NCI-H2196 (cell line): ENCODE measurements around the gene PRSS12.
"Not testable (repeated sequence)": the region's sequence is repeated elsewhere in the genome, so short reads cannot be mapped to it uniquely, and the experiment has no call there.

Experiments
- DNase-seq: peaks from one replicate; lab custom pipeline; 2025; ENCODE audit not compliant: unreplicated experiment; lab: John Stamatoyannopoulos, UW

Gene PRSS12

DNA sequence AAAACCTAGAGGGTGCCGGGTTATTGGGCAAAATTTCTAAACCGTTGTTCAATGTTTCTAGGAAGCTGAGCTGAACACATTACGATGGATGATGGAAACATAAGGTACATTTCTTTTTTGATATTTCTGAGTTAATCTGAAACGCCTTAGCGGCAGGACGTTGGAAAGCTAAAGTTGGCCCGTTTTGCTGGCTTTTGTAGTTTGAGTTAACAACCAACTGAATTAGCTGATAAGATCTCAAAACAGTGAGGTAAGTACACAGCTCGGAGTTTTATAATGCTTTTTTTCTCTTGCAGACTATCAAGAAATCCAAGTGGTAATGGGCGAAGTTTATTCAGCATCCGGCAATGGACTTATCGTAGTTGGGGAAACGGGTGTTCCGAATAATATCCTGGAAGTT, 73.5 kb downstream of the PRSS12 start:
- no peak for DNase-seq

DNA sequence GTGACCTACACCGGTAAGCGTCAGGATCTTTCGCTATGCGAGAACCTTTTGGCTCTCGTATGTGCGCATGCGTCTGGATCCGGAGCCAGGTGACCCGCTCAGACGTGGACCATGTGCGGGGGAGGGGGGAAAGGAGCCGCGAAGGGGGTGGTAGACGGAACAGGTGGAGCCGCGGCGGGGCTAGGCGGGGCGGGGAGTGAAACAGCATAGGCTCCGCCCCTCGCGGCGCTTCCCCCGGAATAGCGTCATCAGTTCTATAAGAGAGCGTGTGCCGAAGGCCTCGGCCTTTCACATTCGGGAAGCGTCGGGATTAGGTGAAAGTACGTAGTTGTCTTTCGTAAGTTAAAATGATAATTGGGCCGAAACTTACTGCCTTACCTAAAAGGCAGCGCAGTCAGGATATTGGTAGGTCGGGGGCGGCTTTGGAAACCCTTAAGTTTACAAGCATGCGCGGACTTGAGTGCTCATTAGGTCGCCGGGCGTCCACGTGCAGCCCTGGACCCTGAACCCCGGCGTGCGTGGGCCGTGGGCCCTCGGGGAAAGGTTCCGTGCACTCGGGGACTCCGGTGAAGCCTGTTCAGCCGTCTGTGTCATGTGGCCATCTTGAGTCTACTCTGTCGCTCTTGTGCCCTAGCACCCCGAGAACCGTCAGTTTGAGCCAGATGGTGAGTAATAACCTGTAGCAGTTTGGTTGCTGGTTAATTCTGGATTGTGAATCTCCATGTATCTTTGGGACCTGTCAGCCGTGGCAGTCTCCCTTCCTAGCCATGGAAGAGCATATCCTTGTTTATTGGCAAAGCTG, 74.1 kb downstream of the PRSS12 start:
- DNase-seq = peak; percentile 83

DNA sequence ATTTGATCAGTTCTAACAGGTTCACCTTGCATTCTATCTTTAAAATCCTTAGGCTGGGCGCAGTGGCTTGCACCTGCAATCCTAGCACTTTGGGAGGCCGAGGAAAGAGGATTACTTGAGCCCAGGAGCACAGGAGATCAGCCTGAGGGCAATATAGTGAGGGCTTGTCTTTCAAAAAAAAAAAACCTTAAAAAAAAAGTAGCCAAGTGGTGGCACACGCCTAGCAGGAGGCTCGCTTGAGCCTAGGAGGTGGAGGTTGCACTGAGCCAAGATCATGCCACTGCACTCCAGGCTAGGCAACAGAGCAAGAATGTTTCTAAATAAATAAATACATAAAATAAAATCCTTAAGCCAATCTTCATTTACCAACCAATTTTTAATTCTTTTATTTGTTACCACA, 75.6 kb downstream of the PRSS12 start:
- DNase-seq = no peak

DNA sequence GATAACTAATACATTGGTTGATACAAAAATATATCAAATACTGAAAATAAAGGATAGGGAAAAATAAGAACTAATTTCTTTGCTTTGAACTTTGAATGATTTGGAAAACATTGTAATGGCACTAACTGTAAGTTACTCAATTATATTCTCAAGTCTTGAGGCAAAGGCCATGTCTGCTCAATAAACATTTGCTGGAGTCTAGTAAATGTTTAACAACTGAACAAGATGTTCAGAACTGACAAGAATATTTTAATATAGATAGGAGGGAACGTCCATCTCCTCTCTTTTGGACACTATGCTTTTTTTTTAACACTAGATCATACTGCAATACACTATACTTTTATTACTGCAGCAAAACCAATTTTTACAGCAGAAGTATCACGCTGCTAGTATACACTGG, 76.2 kb downstream of the PRSS12 start:
- no peak for DNase-seq

DNA sequence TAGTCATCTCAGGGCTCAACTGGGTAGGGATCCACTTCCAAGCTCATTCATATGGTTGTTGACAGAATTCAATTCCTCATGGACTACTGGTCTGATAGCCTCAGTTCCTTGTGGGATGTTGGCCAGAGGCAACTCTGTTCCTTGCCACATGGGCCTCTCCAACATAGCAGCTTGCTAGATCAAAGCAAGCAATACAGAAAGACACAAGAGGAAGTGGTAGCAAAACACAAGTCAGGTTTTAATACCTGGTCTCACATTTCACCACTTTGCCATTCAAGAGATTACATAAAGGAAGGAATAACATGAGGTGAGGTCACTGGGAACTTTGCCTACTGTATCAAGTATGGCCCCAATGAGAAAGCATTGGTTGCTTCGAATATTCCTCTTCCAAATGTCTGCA, 79.2 kb downstream of the PRSS12 start:
- DNase-seq = no peak

DNA sequence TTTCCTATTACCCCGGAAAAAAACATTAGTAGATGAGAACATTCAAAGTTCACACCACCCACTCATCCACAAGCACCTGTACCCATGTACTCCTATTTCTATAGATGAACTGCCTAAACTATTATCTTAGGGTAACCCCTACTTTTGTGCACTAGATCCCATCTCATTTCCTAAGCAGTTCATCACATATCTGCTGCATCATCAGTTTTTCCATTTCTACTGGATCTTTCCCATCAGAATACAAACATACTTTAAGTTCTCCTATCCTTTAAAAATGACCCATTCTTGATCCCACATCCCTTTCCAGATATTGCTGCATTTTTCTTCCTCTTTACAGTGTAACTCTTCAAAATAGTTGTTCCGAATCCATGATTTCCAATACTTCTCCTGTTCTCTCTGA, 81.0 kb downstream of the PRSS12 start:
- DNase-seq = no peak

DNA sequence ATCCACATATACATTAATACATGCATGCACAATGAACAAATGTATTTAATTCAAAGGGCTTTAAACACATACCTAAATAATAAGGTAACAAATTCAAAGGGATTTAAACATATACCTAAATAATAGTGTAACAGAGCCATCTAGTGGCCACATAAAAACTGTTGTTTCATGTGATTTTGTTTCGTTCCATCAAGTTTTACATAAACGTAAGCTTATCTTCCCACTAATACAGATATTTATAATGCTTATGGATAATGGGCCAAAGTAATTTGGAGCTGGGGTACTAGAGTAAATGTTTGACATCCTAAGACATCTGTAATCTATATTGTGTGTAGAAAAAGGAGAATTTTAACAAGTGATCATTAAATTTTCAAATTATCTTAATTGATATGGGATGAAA, 82.3 kb downstream of the PRSS12 start:
- peak; percentile 9 for DNase-seq

DNA sequence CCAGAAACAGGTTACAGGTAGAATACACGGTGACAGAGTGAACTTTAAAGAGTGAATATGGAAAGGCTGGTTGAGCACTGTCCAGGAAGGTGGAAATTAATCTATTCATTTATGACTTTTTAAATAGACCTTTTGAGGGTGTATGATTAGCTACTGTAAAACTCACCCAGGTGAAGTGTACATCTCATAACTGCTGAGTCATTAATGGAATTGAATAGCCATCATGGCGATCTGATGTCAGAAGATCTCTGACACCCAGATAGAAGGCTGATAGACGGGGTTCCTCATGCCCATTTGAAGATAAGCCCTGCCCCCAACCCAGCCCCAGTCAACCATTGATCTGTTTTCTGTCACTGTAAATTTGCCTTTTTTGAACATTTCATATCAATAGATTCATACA, 84.0 kb downstream of the PRSS12 start:
- no peak for DNase-seq

DNA sequence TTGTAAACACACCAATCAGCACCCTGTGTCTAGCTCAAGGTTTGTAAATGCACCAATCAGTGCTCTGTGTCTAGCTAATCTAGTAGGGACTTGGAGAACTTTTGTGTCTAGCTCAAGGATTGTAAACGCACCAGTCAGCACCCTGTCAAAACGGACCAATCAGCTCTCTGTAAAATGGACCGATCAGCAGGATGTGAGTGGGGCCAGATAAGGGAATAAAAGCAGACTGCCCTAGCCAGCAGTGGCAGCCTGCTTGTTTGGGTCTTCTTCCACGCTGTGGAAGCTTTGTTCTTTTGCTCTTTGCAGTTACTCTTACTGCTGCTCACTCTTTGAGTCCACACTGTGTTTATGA, 86.7 kb downstream of the PRSS12 start:
- DNase-seq = not testable (repeated sequence)

DNA sequence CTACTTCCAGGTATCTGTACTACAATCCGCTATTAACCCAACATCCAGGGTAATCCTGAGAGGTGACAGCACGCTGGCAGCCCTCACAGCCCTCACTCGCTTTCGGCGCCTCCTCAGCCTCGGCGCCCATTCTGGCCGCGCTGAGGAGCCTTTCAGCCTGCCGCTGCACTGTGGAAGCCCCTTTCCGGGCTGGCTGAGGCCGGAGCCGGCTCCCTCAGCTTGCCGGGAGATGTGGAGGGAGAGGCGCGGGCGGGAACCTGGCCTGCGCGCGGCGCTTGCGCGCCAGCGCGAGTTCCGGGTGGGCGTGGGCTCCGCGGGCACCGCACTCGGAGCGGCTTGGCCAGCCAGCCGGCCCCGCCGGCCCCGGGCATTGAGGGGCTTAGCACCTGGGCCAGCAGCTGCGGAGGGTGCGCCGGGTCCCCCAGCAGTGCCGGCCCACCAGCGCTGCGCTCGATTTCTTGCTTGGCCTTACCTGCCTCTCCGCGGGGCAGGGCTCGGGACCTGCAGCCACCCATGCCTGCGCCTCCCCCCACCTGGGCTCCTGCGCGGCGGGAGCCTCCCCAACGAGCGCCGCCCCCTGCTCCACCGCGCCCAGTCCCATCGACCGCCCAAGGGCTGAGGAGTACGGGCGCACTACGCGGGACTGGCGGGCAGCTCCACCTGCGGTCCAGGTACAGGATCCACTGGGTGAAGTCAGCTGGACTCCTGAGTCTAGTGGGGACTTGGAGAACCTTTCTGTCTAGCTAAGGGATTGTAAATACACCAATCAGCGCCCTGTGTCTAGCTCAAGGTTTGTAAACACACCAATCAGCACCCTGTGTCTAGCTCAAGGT, 87.3 kb downstream of the PRSS12 start:
- DNase-seq = no peak

DNA sequence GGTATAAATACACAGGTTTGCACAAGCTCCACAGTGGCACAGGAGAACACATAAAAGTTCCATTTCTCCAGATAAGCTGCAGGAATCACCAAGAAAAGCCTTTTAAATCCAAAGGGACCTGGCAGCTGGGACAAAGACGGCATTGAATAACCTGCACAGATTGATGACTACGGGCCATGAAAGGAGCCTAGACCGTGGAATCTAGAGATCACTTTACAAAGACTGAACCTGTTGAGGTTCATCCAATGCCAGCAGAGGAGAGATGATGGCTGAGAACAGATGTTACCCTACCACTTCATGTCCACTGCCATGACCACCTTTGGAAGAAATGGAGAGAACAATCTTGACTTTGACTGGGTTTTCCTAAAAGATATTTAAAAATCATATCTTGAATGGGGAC, 88.7 kb downstream of the PRSS12 start:
- DNase-seq = no peak

DNA sequence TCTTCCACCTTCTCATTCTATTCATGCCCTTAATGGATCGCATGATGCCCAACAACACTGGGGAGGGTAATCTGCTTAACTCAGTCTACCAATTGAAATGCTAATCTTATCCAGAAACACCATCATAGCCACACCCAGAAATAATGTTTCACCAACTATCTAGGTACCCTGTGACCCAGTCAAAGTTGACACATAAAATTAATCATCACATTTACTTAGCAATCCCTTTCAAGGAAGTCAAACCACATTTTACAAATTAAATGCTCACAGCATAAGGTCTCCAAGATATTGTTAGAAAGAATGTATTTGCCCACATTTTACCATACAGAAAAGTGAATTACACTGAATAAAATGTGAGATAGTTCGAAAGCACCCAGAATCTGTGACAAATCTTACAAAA, 92.5 kb downstream of the PRSS12 start:
- no peak for DNase-seq

DNA sequence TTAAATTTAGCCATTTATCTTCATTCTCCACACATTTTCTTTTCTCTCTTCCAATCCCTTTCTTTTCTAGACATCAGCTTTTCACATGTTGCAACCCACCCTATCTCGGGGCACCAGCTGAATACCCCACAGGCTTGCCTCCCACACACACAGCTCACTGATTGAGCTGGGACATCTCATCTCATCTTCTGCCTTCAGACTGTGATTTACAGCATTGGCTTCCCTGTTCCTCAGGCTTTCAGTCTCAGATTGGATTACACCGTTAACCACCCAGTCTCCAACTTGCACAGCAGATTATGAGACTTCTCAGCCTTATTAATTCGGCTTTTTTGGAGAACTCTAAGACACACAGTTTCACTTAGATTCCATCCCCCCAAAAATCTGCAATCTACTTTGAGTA, 93.7 kb downstream of the PRSS12 start:
- no peak for DNase-seq

DNA sequence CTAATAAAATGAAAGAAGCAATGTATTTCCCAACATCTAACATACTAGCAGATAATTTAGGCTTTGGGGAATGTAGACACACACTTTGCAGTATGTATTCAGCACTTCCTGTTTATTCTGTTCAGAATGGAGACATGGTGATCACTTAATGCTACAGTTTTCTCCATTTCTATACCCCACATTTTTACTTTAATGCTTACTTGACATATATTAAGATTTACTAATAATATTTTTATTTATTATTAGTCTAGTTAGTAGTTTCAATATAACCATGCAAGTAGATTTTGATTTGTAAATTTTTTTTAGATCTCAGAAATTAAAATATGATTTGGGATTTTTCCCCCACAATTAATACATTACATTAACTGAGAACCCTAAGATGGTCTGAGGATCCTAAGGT, 98.4 kb downstream of the PRSS12 start:
- DNase-seq = no peak

DNA sequence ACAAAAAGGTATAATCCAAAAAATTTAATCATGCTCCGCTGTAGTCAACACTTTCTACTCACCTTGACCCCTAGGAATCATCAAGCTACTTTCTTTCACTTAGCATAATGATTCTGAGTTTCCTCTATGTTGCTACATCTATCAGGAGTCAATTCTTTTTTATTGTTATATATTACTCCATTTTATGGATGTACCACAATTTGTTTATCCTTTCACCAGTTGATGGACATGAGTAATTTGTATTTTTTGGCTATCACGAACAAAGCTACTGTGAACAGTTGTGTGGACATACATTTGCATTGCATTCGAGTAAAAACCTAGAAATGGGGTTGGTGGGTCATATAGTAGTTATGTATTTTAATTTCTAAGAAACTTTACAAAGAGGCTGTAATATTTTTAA, 102.9 kb downstream of the PRSS12 start:
- no peak for DNase-seq

DNA sequence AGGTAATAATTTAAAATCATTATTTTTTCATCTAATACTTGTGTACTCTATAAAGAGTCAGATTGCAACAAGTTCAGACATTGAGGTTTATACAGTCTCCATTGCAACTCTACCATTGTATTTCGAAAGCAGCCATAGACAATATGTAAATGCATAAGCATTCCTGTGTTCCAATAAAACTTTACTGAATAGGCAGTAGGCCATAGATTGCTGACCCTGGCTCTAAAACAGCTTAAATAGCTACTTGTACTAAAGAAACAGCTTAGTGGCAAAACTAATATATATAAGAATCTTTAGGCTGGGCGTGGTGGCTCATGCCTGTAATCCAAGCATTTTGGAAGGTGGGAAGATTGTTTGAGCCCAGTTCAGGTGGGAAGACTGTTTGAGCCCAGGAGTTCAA, 115.3 kb downstream of the PRSS12 start:
- no peak for DNase-seq

DNA sequence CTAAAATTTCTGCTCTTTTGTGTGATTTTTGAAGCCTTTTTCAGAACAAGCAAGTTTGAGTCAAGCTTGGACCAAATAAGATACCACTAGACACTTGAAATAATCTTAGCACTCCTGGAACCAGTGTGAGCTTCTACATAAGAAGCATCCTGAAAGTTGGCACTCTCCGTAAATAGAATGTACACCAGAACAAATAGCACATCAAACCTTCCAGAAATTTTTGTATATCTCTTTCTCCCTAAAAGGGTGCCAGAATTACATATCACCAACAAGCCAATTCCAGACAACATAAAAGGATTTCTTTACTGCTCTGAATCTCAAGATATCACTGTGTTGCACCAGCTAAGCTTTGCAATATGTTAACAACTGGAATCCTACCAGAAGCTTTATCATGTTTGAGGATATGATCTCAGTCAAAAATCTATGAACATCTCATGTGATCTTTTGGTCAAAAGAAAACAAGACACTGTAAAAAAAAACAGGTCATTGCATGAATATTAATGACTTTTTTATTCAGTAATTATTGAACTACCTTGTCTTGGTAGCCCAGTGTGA, 117.2 kb downstream of the PRSS12 start:
- no peak for DNase-seq
